Psoas muscle (tissue), 8 donors: Measurements from ENCODE around the gene S100A16. TPM values are rescaled to one million over a fixed set of nuclear protein-coding genes. Genes with fewer than 3 reads are reported as not detected.

Experiments used
- ATAC-seq, 4 donors: fragments of 200-7000 bp; cut with Tn5 transposase; one replicate each; pipeline ENCODE4 v1.9.1; 2020; ENCODE audit warnings: moderate library complexity in 3 of 4, mild to moderate bottlenecking in 2 of 4
- DNase-seq, 2 donors: peaks; one replicate each; pipeline ENCODE4 v3.0.0-alpha.2; 2020
- H3K27ac ChIP-seq: fragments of 200-600 bp; one replicate; pipeline ENCODE4 v1.8.0; 2022
- H3K27me3 ChIP-seq, 3 donors: fragments of 200-600 bp in 1 of 3; one replicate each; pipeline versions ENCODE4 v1.6.1 to v1.8.0; 2013 to 2022; ENCODE audit warnings: low read length in 2 of 3, mild to moderate bottlenecking in 2 of 3, moderate library complexity in 1 of 3; ENCODE audit not compliant: insufficient read depth in 3 of 3
- H3K36me3 ChIP-seq, 2 donors: fragments of 200-600 bp in 1 of 2; one replicate each; pipeline versions ENCODE4 v1.6.1 to v1.8.0; 2013 to 2022; ENCODE audit warnings: low read depth in 1 of 2, mild to moderate bottlenecking in 1 of 2, moderate library complexity in 1 of 2; ENCODE audit not compliant: insufficient read depth in 1 of 2
- H3K4me1 ChIP-seq: fragments of 200-600 bp; one replicate; pipeline ENCODE4 v1.8.0; 2022
- H3K4me3 ChIP-seq: fragments of 200-600 bp; one replicate; pipeline ENCODE4 v1.8.0; 2022; ENCODE audit warnings: mild to moderate bottlenecking
- H3K9me3 ChIP-seq: fragments of 200-600 bp; one replicate; pipeline ENCODE4 v1.8.0; 2022
- WGBS, 3 donors: extraction: QIAGEN DNeasy Blood & Tissue Kit; methylation state at CpG; one replicate each; pipeline versions ENCODE4 v1.1.6 to v1.1.7; 2013; 5-methylcytosine and 5-hydroxymethylcytosine counted together
- intact Hi-C, 2 donors: fragments of 100-400 bp; cut with DNase I; formaldehyde crosslinking; loops; one replicate each; pipeline versions ENCODE4 v1.11.0 to v1.14.2; 2022
- polyA plus RNA-seq, 3 donors: library from polyadenylated mRNA; stranded (reverse); fragments of 200-250 nt; gene quantifications; one replicate each; pipeline ENCODE4 v1.2.3, GENCODE V29; 2013
- total RNA-seq, 4 donors: library from RNA; stranded (reverse); fragmentation: NEBNext Ultra II Directional in 2 of 4; extraction: Animal tissue kit (Norgen Biotek cat#: 25700) in 2 of 4; gene quantifications; one replicate each; pipeline versions ENCODE4 v1.2.1 to v1.2.4, GENCODE V29; 2021 to 2023
- TF ChIP-seq, protein P1 (sequence below): fragments of 200-600 bp; IDR thresholded peaks from one replicate; pipeline ENCODE4 v1.8.0; 2022; ENCODE audit warnings: antibody characterized with exemption
- donor health status: healthy with polysubstance abuse.
- donor health status: DM: no; HTN: no; CAD: no; lungs with moderate emphysema.
- donor health status: Bipolar disorder and iron deficiency.
- donor health status: healthy.
- donor health status: DM: yes; HTN: yes; CAD: no.
- donor health status: DM: no; HTN: no; CAD: no.
- donor health status: DM: no; HTN: no; CAD: no.
- donor health status: DM: yes; HTN: yes; CAD: no.

The S100A16 gene
- total and polyA plus RNA-seq, 7 donors: 23.3 to 251 (median 38.1) TPM

GRCh38 chr1:153627715-153628626 lies 15.0 kb upstream of the S100A16 start, which contains the start of gene S100A1:
Gene S100A1, plus strand, starts transcription at chr1:153628434. Its CDS starts 2,088 bp downstream, at chr1:153630522.
- no peaks in the 10 kb centered on the region for H3K27me3 ChIP-seq
- peak within 1 kb of the TSS; percentile 66 for H3K4me3 ChIP-seq
- WGBS, 3 donors: 30 to 48% (median 37%) methylated on average over 9 to 10 of the region's 10 CpGs
- H3K4me1 ChIP-seq: peaks cover 58% of the 10 kb centered on the region
- peak; percentile 77 to 94 for DNase-seq
- TF ChIP-seq, protein P1, sequence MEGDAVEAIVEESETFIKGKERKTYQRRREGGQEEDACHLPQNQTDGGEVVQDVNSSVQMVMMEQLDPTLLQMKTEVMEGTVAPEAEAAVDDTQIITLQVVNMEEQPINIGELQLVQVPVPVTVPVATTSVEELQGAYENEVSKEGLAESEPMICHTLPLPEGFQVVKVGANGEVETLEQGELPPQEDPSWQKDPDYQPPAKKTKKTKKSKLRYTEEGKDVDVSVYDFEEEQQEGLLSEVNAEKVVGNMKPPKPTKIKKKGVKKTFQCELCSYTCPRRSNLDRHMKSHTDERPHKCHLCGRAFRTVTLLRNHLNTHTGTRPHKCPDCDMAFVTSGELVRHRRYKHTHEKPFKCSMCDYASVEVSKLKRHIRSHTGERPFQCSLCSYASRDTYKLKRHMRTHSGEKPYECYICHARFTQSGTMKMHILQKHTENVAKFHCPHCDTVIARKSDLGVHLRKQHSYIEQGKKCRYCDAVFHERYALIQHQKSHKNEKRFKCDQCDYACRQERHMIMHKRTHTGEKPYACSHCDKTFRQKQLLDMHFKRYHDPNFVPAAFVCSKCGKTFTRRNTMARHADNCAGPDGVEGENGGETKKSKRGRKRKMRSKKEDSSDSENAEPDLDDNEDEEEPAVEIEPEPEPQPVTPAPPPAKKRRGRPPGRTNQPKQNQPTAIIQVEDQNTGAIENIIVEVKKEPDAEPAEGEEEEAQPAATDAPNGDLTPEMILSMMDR: peak; percentile 53
- intact Hi-C loops: loop anchor here in 1 of 2 donors (1.0 kb wide), 1 partner anchor 56 kb away; no protein-coding TSS in a partner anchor
- no peaks in the 10 kb centered on the region for H3K9me3 ChIP-seq
- H3K36me3 ChIP-seq: peaks cover 0 to 43% of the 10 kb centered on the region in 2 donors
- ATAC-seq: peak; percentile 70 to 83 (median 76)
- peak within 1 kb of the TSS; percentile 100 for H3K27ac ChIP-seq

DNA sequence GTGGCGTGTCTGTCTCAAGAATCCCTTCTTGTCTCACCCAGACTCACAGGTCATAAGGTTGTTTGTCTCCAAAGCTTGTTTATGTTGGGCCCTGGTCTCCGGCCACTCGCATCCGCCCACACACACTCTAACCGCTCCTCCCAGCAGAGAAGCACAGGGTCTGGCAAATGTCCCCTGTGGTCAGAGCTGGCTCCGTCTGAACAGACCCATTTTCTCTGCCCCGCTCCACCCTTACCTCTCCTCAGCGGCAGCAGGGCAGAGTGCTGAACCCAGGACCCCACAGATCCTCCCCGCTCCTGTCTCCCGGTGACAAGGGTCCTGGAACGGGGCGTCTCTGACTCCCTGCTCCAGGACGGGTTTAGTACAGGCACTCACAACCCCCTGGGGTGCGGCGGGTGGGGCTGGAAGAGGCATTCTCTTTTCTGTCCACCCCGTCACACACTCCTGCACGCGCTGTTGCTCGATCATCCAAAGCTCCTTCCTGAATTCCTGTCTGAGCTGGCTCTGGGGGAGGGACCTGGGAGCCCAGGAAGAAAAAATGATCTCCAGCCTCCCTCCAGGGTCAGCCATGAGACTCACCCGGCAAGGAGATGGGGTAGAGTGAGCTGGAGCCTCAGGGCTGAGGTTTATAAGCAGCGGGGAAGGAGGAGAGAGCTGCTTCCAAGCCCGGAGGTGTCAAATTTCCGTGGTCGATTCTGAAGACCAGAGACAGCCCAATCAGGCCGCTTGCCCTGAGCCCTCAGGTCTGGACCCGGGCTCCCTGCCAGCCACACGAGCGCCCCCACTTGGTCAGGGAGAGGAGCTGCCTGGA lies 14.2 kb upstream of the S100A16 start, which contains the start of gene S100A13:
Gene S100A13, minus strand, starts transcription at position 602 of the 811 bp plus-strand sequence. CDS start 1,033 bp downstream, outside the sequence.
- Histone ChIP-seq H3K4me3 (peak within 1 kb of the TSS; percentile 66), H3K4me1 (peaks cover 52% of the 10 kb centered on the region), H3K9me3 (no peaks in the 10 kb centered on the region), H3K36me3 (peaks cover 0 to 50% of the 10 kb centered on the region in 2 donors), H3K27me3 (no peaks in the 10 kb centered on the region), H3K27ac (peak within 1 kb of the TSS; percentile 100)
- intact Hi-C loops: no loop called here
- TF ChIP-seq, protein P1: no peak
- WGBS, 3 donors: 4 to 10% (median 5%) methylated on average over 27 to 28 of the region's 28 CpGs
- ATAC-seq (peak; percentile 53 to 69 (median 68)), DNase-seq (peak; percentile 85 to 92)

DNA sequence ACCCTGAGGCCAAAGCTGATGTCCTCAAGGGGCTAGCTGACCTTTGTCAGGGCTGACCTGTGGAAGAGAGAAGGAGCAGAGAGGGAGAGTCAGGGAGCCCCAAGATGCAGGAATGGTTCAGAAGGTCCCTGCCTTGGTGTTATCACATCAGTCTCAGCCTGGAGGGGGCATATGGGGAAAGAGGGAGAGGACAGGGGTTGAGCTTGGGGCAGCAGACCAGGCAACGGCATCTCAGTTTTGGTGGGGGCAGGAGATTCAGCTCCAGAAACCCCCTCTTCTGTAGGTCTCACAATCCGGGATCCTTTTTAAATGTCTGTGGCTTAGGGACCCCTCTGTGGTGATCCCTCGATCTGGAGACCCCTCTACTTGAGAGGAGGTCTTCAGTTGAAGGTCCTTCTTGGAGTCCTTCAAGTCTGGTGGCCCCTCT lies 13.6 kb upstream of the S100A16 start:
- intact Hi-C loops: no loop called here
- peak overlapping the region; percentile 66 for H3K4me3 ChIP-seq
- H3K36me3 ChIP-seq: peaks cover 0 to 48% of the 10 kb centered on the region in 2 donors
- H3K27me3 ChIP-seq: no peaks in the 10 kb centered on the region
- no peak for ATAC-seq
- TF ChIP-seq, protein P1: no peak
- H3K4me1 ChIP-seq: peaks cover 51% of the 10 kb centered on the region
- peak overlapping the region; percentile 100 for H3K27ac ChIP-seq
- no peak for DNase-seq
- no peaks in the 10 kb centered on the region for H3K9me3 ChIP-seq
- WGBS, 3 donors: 27 to 55% (median 43%) methylated on average over 3 of the region's 3 CpGs

DNA sequence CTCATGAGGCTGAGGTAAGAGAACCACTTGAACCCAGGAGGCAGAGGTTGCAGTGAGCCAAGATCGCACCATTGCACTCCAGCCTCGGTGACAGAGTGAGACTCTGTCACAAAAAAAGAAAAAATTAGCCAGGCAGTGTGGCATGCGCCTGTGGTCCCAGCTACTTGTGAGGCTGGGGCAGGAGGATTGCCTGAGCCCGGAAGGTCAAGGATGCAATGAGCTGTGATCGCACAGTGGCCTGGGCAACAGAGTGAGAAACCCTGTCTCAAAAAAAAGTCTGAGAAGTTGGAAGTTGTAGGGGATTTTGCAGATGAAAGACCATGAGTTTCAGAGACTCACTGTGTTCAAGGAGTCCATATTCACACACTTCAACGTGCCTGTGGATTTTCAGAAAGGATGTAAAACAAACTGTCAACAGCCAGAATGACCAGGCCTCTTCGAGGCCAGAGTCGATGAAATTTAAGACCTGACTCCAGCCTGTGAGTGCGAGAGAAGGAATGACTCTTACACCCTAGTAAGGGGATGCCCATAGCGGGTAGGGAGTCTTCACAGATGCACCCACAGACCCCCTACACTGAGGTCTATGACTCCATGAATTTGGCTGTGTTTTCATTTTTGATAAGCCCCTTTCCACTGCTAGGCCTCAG lies 12.2 kb upstream of the S100A16 start:
- Histone ChIP-seq H3K27me3 (no peaks in the 10 kb centered on the region), H3K27ac (peak overlapping the region; percentile 5), H3K9me3 (no peaks in the 10 kb centered on the region), H3K4me1 (peaks cover 38% of the 10 kb centered on the region), H3K36me3 (peaks cover 0 to 48% of the 10 kb centered on the region in 2 donors), H3K4me3 (no peak overlapping the region)
- intact Hi-C loops: no loop called here
- TF ChIP-seq, protein P1: no peak
- WGBS, 3 donors: 89 to 94% (median 90%) methylated on average over 10 of the region's 10 CpGs
- DNase-seq (no peak), ATAC-seq (no peak)
